ENCODE results near the gene ATAD1. TPM values are rescaled to one million over a fixed set of nuclear protein-coding genes. Genes with fewer than 3 reads are reported as not detected.

Gene ATAD1
- total and polyA plus RNA-seq, 2 of the 8 experiments (the other 6 are each of a cell fraction or from before 2014, with no cell fraction given), result 8.9 to 35.3 TPM

- Histone ChIP-seq H3K27me3 (replicated peaks in 1 of 4; ENCODE audit: control insufficient read depth in 3 of 4, extremely low read depth in 1 of 4, insufficient read depth in 3 of 4, low read length in 3 of 4) (no peaks in the 10 kb centered on the region), H4K8ac (ENCODE audit: extremely low read depth, insufficient read depth, low read length) (no peak overlapping the region), H3K18ac (ENCODE audit: extremely low read depth, low read length) (no peak overlapping the region), H2BK120ac (replicated peaks; ENCODE audit: low read depth, low read length) (no peak overlapping the region), H3K27ac (ENCODE audit: low read depth, low read length) (no peak overlapping the region), H3K23ac (ENCODE audit: insufficient read length) (no peak overlapping the region), H3K56ac (replicated peaks; ENCODE audit: insufficient read length, low read depth, low read length) (no peak overlapping the region), H3K79me1 (ENCODE audit: low read depth, low read length) (no peaks in the 10 kb centered on the region), H3K4me2 (ENCODE audit: insufficient read depth in 1 of 2, low read depth in 2 of 2, low read length in 2 of 2) (no peak overlapping the region), H3K4me1 (replicated peaks in 1 of 4; ENCODE audit: control insufficient read depth in 3 of 4, insufficient read depth in 4 of 4, low read length in 3 of 4) (no peaks in the 10 kb centered on the region), H3K36me3 (ENCODE audit: control insufficient read depth in 2 of 4, insufficient read depth in 4 of 4, low read length in 3 of 4) (peaks cover 0 to 16% (median 6%) of the 10 kb centered on the region in 4 experiments; a peak in 4 of 8 replicates), H4K5ac (ENCODE audit: insufficient read length, low read depth, low read length) (no peak overlapping the region), H3K9ac (replicated peaks in 1 of 4; ENCODE audit: extremely low read depth in 1 of 4, low read depth in 3 of 4, low read length in 3 of 4) (no peak overlapping the region), H3K4me3 (ENCODE audit: extremely low read depth in 1 of 4, insufficient read depth in 2 of 4, low read depth in 3 of 4, low read length in 4 of 4) (no peak overlapping the region), H2AK5ac (ENCODE audit: low read depth, low read length) (no peak overlapping the region), H2BK20ac (ENCODE audit: low read length) (no peak overlapping the region), H2AFZ (ENCODE audit: low read length) (no peak overlapping the region), H3K9me3 (ENCODE audit: insufficient read depth in 2 of 2, low read depth in 1 of 2, low read length in 1 of 2) (no peaks in the 10 kb centered on the region), H3K14ac (ENCODE audit: insufficient read length) (no peak overlapping the region), H4K91ac (replicated peaks; ENCODE audit: insufficient read length, low read length) (no peak overlapping the region), H3K23me2 (ENCODE audit: low read depth, low read length) (no peaks in the 10 kb centered on the region), H2BK15ac (ENCODE audit: low read length) (no peak overlapping the region), H2BK12ac (ENCODE audit: low read depth, low read length) (no peak overlapping the region), H4K20me1 (replicated peaks in 1 of 2; ENCODE audit: control insufficient read depth in 1 of 2, insufficient read depth in 2 of 2, low read length in 2 of 2) (no peaks in the 10 kb centered on the region), H3K79me2 (ENCODE audit: control insufficient read depth in 1 of 2, insufficient read depth in 2 of 2, low read length in 2 of 2) (no peaks in the 10 kb centered on the region), H2BK5ac (ENCODE audit: low read depth, low read length) (no peak overlapping the region), H3K4ac (replicated peaks; ENCODE audit: insufficient read length, low read depth, low read length) (no peak overlapping the region)
- POLR2A ChIA-PET (ENCODE audit: partially characterized antibody), result no interaction called here
- 78% methylated on average over 3 of the region's 3 CpGs; no CpG with 5 or more reads in 1 of the 2 experiments for WGBS, 2 experiments (ENCODE audit: extremely low coverage in 1 of 2, insufficient coverage in 1 of 2, insufficient read length in 1 of 2, insufficient replicate concordance in 2 of 2, low coverage in 1 of 2, low lambda C conversion rate in 2 of 2, missing lambda C conversion rate in 1 of 2)
- TF ChIP-seq BRCA1 (IDR thresholded peaks at IDR 0.05; ENCODE audit: low read depth, low read length) (no peak), SP2 (IDR thresholded peaks at IDR 0.05; ENCODE audit: low read length) (no peak), CTBP2 (IDR thresholded peaks at IDR 0.05; ENCODE audit: borderline replicate concordance, insufficient read depth, insufficient read length, low read length) (no peak)
- CTCF ChIA-PET (ENCODE audit: partially characterized antibody), result interaction anchor here (1.5 to 1.6 kb wide), 2 partner anchors 16 to 180 kb away, joined by 3 read pairs; no protein-coding TSS in a partner anchor
- DNase-seq (ENCODE audit: low read depth in 1 of 2, low spot score in 2 of 2), result no peak
- no peak for FAIRE-seq
These were observed 104.3 kb downstream of the ATAD1 start for GRCh38 chr10:87713707-87714106.

All from H1 (cell line).